ENCODE data around the gene MECP2. TPM values are rescaled to one million over a fixed set of nuclear protein-coding genes. Genes with fewer than 3 reads are reported as not detected.

MECP2 gene
- polyA plus RNA-seq, 2 donors: 9.3 to 13.0 TPM

DNA sequence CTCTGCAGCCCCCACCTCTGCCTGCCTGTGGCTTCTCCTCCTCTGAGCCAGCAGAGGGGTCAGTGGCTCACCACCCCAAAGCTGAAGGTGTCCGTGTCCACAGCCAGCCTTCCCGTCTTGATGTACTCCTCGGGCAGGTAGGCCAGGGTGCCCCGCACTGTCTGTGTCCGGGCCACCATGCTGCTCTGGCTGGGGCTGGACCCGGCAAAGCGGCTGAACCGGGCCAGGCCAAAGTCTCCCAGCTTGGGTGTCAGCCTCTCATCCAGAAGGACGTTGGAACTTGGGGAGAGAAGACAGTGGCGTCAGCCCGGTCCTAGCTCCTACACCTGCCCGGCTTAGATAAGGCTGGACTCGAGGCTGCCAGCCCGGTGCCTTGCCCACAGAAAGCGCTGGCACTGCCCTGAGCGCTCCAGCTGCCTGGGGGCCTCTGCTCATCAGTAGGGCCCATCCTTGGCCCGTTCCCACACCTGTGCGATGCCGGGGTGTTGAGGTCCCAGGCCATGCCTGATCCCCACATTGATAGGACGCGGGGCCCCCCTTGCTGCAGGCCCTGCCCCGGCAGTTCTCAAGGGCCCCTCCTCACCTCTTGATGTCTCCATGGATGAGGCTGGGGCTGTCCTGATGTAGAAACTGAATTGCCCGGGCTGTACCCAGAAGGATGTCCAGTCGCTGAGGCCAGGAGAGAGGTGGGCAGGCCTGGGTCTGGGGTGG, 81.0 kb downstream of the MECP2 start:
- H3K9me3 ChIP-seq (ENCODE audit: control insufficient read depth in 2 of 2, insufficient read depth in 1 of 2, low read depth in 1 of 2, low read length in 1 of 2): no peaks in the 10 kb centered on the region
- H3K27ac ChIP-seq (ENCODE audit: low read depth in 2 of 2, low read length in 1 of 2): no peak overlapping the region
- WGBS, 2 donors: 86 to 90% methylated on average over 23 to 24 of the region's 24 CpGs
- H3K4me3 ChIP-seq (ENCODE audit: low read depth in 1 of 2, low read length in 2 of 2): no peak overlapping the region
- H3K27me3 ChIP-seq (ENCODE audit: control insufficient read depth in 1 of 2, insufficient read depth in 2 of 2, low read length in 2 of 2): no peaks in the 10 kb centered on the region
- peaks cover 0 to 13% of the 10 kb centered on the region in 2 donors for H3K4me1 ChIP-seq (ENCODE audit: control insufficient read depth in 2 of 2, insufficient read depth in 2 of 2, low read length in 1 of 2)
- peaks cover 0 to 23% of the 10 kb centered on the region in 2 donors for H3K36me3 ChIP-seq (ENCODE audit: control insufficient read depth in 2 of 2, insufficient read depth in 2 of 2, low read length in 1 of 2)

DNA sequence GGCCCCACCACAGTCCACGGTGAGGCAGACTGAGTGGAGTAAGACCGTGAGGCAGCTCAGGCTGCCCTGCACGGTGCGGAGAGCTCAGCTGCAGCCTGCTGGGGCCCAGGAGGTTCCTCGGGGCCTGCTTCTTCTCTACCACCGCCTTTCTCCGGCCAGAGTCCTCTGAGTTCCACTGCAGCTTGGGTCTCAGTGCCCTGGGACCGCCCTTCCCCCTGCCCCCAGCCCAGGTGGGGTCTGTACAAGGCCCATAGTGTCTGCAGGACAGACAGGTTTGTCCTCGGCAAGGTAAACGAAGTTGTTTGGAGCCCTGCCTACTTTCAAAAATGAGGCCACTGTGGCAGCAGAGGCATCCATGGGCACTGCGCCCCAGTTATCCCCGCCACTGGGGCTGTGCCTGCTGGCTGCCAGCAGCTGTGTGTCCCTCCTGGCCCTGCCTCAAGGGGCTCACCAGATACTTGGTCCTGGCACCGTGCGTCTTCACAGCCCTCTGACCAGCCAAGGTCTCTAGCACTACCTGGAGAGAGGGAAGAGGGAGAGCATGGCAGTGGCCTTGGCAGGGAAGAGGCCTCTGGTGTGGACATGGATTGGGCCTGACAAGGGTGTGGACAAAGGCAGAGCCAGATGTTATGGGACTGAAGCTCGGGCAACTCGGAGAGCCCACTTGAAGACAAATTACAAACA, 81.8 kb downstream of the MECP2 start:
- no peaks in the 10 kb centered on the region for H3K27me3 ChIP-seq (ENCODE audit: control insufficient read depth in 1 of 2, insufficient read depth in 2 of 2, low read length in 2 of 2)
- H3K36me3 ChIP-seq (ENCODE audit: control insufficient read depth in 2 of 2, insufficient read depth in 2 of 2, low read length in 1 of 2): peaks cover 0 to 23% of the 10 kb centered on the region in 2 donors
- H3K27ac ChIP-seq (ENCODE audit: low read depth in 2 of 2, low read length in 1 of 2): no peak overlapping the region
- 75 to 81% methylated on average over 16 of the region's 16 CpGs for WGBS, 2 donors
- H3K4me3 ChIP-seq (ENCODE audit: low read depth in 1 of 2, low read length in 2 of 2): no peak overlapping the region
- H3K9me3 ChIP-seq (ENCODE audit: control insufficient read depth in 2 of 2, insufficient read depth in 1 of 2, low read depth in 1 of 2, low read length in 1 of 2): no peaks in the 10 kb centered on the region
- peaks cover 0 to 8% of the 10 kb centered on the region in 2 donors for H3K4me1 ChIP-seq (ENCODE audit: control insufficient read depth in 2 of 2, insufficient read depth in 2 of 2, low read length in 1 of 2)

DNA sequence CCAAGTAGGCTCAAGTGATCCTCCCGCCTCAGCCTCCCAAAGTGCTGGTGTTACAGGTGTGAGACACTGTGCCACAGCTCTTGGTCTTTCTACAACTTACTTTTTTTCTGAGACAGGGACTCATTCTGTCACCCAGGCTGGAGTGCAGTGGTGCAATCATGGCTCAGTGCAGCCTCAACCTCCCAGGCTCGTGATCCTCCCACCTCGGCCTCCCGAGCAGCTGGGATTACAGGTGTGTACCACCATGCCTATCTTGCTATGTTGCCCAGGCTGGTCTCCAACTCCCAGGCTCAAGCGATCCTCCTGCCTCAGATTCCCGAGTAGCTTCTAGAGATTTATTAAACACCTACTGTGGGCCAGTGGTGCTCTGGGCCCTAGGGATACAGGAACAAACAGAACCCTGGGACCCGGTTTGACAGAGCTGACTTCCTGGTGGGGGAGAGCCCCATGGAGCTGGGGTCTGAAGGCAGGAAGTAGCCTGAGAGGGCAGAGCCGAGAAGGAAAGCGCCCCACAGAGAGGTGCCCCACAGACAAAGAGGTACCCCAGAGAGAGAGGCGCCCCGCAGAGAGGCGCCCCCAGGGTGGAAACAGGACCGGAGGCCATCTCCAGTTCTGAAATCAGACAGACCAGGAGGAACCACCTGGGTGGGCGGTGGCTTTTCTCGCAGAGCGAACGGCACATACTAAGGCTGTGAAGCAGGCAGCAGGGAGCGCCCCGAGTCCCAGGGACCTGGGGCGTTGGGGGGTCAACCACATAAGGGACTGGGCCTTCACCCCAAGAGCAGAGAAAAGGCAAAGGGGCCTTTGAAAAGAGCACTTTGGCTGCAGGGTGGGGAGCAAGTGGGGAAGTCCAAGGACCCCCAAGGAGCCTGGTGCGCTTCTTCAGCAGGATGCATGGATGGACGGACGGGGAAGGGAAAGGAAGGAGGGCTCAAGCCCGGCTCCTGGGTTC, 82.8 kb downstream of the MECP2 start:
- Histone ChIP-seq H3K27ac (ENCODE audit: low read depth in 2 of 2, low read length in 1 of 2) (no peak overlapping the region), H3K4me1 (ENCODE audit: control insufficient read depth in 2 of 2, insufficient read depth in 2 of 2, low read length in 1 of 2) (peaks cover 0 to 3% of the 10 kb centered on the region in 2 donors), H3K36me3 (ENCODE audit: control insufficient read depth in 2 of 2, insufficient read depth in 2 of 2, low read length in 1 of 2) (peaks cover 0 to 23% of the 10 kb centered on the region in 2 donors), H3K4me3 (ENCODE audit: low read depth in 1 of 2, low read length in 2 of 2) (no peak overlapping the region), H3K27me3 (ENCODE audit: control insufficient read depth in 1 of 2, insufficient read depth in 2 of 2, low read length in 2 of 2) (no peaks in the 10 kb centered on the region), H3K9me3 (ENCODE audit: control insufficient read depth in 2 of 2, insufficient read depth in 1 of 2, low read depth in 1 of 2, low read length in 1 of 2) (no peaks in the 10 kb centered on the region)
- WGBS, 2 donors: 82 to 87% methylated on average over 24 of the region's 24 CpGs

GRCh38 chrX:154013614-154014360, 83.7 kb downstream of the MECP2 start:
- 44 to 46% methylated on average over 19 to 20 of the region's 20 CpGs for WGBS, 2 donors
- Histone ChIP-seq H3K27ac (ENCODE audit: low read depth in 2 of 2, low read length in 1 of 2) (no peak overlapping the region), H3K27me3 (ENCODE audit: control insufficient read depth in 1 of 2, insufficient read depth in 2 of 2, low read length in 2 of 2) (no peaks in the 10 kb centered on the region), H3K4me3 (ENCODE audit: low read depth in 1 of 2, low read length in 2 of 2) (no peak overlapping the region), H3K36me3 (ENCODE audit: control insufficient read depth in 2 of 2, insufficient read depth in 2 of 2, low read length in 1 of 2) (peaks cover 0 to 23% of the 10 kb centered on the region in 2 donors), H3K9me3 (ENCODE audit: control insufficient read depth in 2 of 2, insufficient read depth in 1 of 2, low read depth in 1 of 2, low read length in 1 of 2) (no peaks in the 10 kb centered on the region), H3K4me1 (ENCODE audit: control insufficient read depth in 2 of 2, insufficient read depth in 2 of 2, low read length in 1 of 2) (peaks cover 0 to 3% of the 10 kb centered on the region in 2 donors)

- H3K27ac ChIP-seq (ENCODE audit: low read depth in 2 of 2, low read length in 1 of 2): no peak overlapping the region
- H3K9me3 ChIP-seq (ENCODE audit: control insufficient read depth in 2 of 2, insufficient read depth in 1 of 2, low read depth in 1 of 2, low read length in 1 of 2): no peaks in the 10 kb centered on the region
- no peak overlapping the region for H3K4me3 ChIP-seq (ENCODE audit: low read depth in 1 of 2, low read length in 2 of 2)
- H3K36me3 ChIP-seq (ENCODE audit: control insufficient read depth in 2 of 2, insufficient read depth in 2 of 2, low read length in 1 of 2): peaks cover 0 to 23% of the 10 kb centered on the region in 2 donors
- H3K27me3 ChIP-seq (ENCODE audit: control insufficient read depth in 1 of 2, insufficient read depth in 2 of 2, low read length in 2 of 2): no peaks in the 10 kb centered on the region
- 62 to 76% methylated on average over 11 to 17 of the region's 17 CpGs for WGBS, 2 donors
- H3K4me1 ChIP-seq (ENCODE audit: control insufficient read depth in 2 of 2, insufficient read depth in 2 of 2, low read length in 1 of 2): no peaks in the 10 kb centered on the region
Measured at GRCh38 chrX:154013001-154013421, 84.5 kb downstream of the MECP2 start.

- Histone ChIP-seq H3K27me3 (ENCODE audit: control insufficient read depth in 1 of 2, insufficient read depth in 2 of 2, low read length in 2 of 2) (no peaks in the 10 kb centered on the region), H3K9me3 (ENCODE audit: control insufficient read depth in 2 of 2, insufficient read depth in 1 of 2, low read depth in 1 of 2, low read length in 1 of 2) (no peaks in the 10 kb centered on the region), H3K4me1 (ENCODE audit: control insufficient read depth in 2 of 2, insufficient read depth in 2 of 2, low read length in 1 of 2) (no peaks in the 10 kb centered on the region), H3K27ac (ENCODE audit: low read depth in 2 of 2, low read length in 1 of 2) (no peak overlapping the region), H3K4me3 (ENCODE audit: low read depth in 1 of 2, low read length in 2 of 2) (no peak overlapping the region), H3K36me3 (ENCODE audit: control insufficient read depth in 2 of 2, insufficient read depth in 2 of 2, low read length in 1 of 2) (peaks cover 0 to 23% of the 10 kb centered on the region in 2 donors)
- WGBS, 2 donors: 71 to 82% methylated on average over 17 of the region's 17 CpGs
Measured at GRCh38 chrX:154012336-154012991, 85.1 kb downstream of the MECP2 start.

- peaks cover 0 to 22% of the 10 kb centered on the region in 2 donors for H3K36me3 ChIP-seq (ENCODE audit: control insufficient read depth in 2 of 2, insufficient read depth in 2 of 2, low read length in 1 of 2)
- WGBS, 2 donors: 80 to 85% methylated on average over 18 of the region's 18 CpGs
- H3K4me3 ChIP-seq (ENCODE audit: low read depth in 1 of 2, low read length in 2 of 2): no peak overlapping the region
- H3K27me3 ChIP-seq (ENCODE audit: control insufficient read depth in 1 of 2, insufficient read depth in 2 of 2, low read length in 2 of 2): no peaks in the 10 kb centered on the region
- H3K27ac ChIP-seq (ENCODE audit: low read depth in 2 of 2, low read length in 1 of 2): no peak overlapping the region
- no peaks in the 10 kb centered on the region for H3K9me3 ChIP-seq (ENCODE audit: control insufficient read depth in 2 of 2, insufficient read depth in 1 of 2, low read depth in 1 of 2, low read length in 1 of 2)
- no peaks in the 10 kb centered on the region for H3K4me1 ChIP-seq (ENCODE audit: control insufficient read depth in 2 of 2, insufficient read depth in 2 of 2, low read length in 1 of 2)
Measured at GRCh38 chrX:154011376-154012335, 85.9 kb downstream of the MECP2 start.

All from esophagus (tissue), 2 donors.